ENCODE measurements around the gene PAGE3.

PAGE3 gene
- long read RNA-seq = 0 reads

DNA sequence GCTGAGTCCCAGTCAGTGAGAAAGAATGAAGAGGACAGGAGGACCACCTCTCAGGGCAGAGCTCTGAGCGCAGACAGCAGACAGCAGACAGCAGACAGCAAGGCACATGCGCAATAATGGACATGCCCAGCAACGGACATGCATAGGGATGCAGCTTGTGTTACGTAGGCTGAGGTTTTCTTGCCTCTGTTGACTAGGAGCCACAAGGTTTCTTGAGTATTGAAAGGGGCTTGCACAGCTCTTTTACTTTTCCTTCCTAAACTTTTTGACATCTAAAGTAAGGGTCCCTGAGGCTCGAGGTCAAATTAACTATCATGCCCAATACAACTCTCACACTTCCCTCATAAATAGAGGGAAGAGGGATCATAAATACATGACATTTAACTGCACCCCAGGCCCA lies at the start of gene PAGE3:
PAGE3 (minus strand) TSS at position 101 of the 400 bp plus-strand sequence. CDS start 1,013 bp downstream, outside the sequence.
- Histone ChIP-seq H3K27ac (replicated peaks) (no peak within 1 kb of the TSS), H3K4me3 (replicated peaks; ENCODE audit: insufficient read depth, low read length) (no peak within 1 kb of the TSS), H3K27me3 (ENCODE audit: insufficient read depth, poor library complexity, severe bottlenecking) (no peaks in the 10 kb centered on the region)
- no peak for DNase-seq (ENCODE audit: low read depth in 1 of 2, low spot score in 1 of 2)
- TF ChIP-seq GABPA (IDR thresholded peaks at IDR 0.05; ENCODE audit: low read depth) = no peak
- TF ChIP-seq CTCF (IDR thresholded peaks at IDR 0.05; ENCODE audit: insufficient read depth, low read length) = no peak
- TF ChIP-seq POLR2AphosphoS5 (IDR thresholded peaks at IDR 0.05; ENCODE audit: low read depth) = no peak
- TF ChIP-seq, protein P1, sequence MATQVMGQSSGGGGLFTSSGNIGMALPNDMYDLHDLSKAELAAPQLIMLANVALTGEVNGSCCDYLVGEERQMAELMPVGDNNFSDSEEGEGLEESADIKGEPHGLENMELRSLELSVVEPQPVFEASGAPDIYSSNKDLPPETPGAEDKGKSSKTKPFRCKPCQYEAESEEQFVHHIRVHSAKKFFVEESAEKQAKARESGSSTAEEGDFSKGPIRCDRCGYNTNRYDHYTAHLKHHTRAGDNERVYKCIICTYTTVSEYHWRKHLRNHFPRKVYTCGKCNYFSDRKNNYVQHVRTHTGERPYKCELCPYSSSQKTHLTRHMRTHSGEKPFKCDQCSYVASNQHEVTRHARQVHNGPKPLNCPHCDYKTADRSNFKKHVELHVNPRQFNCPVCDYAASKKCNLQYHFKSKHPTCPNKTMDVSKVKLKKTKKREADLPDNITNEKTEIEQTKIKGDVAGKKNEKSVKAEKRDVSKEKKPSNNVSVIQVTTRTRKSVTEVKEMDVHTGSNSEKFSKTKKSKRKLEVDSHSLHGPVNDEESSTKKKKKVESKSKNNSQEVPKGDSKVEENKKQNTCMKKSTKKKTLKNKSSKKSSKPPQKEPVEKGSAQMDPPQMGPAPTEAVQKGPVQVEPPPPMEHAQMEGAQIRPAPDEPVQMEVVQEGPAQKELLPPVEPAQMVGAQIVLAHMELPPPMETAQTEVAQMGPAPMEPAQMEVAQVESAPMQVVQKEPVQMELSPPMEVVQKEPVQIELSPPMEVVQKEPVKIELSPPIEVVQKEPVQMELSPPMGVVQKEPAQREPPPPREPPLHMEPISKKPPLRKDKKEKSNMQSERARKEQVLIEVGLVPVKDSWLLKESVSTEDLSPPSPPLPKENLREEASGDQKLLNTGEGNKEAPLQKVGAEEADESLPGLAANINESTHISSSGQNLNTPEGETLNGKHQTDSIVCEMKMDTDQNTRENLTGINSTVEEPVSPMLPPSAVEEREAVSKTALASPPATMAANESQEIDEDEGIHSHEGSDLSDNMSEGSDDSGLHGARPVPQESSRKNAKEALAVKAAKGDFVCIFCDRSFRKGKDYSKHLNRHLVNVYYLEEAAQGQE (IDR thresholded peaks at IDR 0.05; ENCODE audit: insufficient replicate concordance, low read depth) = no peak
- no peak for TF ChIP-seq SPI1 (IDR thresholded peaks at IDR 0.05; ENCODE audit: borderline replicate concordance, low read depth)

GRCh38 chrX:55312655-55313054 lies 47.9 kb upstream of the PAGE3 start:
- DNase-seq (ENCODE audit: low read depth in 1 of 2, low spot score in 1 of 2) = no peak
- Histone ChIP-seq H3K27ac (replicated peaks) (no peak overlapping the region), H3K4me3 (replicated peaks; ENCODE audit: insufficient read depth, low read length) (no peak overlapping the region), H3K27me3 (ENCODE audit: insufficient read depth, poor library complexity, severe bottlenecking) (no peaks in the 10 kb centered on the region)
- TF ChIP-seq GABPA (IDR thresholded peaks at IDR 0.05; ENCODE audit: low read depth) (no peak), CTCF (IDR thresholded peaks at IDR 0.05; ENCODE audit: insufficient read depth, low read length) (no peak), POLR2AphosphoS5 (IDR thresholded peaks at IDR 0.05; ENCODE audit: low read depth) (no peak), SPI1 (IDR thresholded peaks at IDR 0.05; ENCODE audit: borderline replicate concordance, low read depth) (no peak)
- TF ChIP-seq, protein P1 (IDR thresholded peaks at IDR 0.05; ENCODE audit: insufficient replicate concordance, low read depth) = no peak

DNA sequence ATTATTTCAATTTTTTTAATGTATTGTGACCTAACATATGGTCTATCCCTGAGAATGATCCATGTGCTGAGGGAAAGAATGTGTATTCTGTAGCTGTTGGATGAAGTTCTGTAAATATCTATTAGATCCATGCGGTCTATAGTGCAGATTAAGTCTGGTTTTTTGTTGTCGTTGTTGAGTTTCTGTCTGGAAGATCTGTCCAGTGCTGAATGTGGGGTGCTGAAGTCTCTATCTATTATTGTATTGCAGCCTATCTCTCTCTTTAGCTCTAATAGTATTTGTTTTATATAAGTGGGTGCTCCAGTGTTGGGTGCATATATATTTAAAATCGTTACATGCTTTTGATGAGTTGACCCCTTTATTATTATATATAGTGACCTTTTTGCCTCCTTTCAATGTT lies 26.2 kb upstream of the PAGE3 start:
- Histone ChIP-seq H3K27ac (replicated peaks) (no peak overlapping the region), H3K27me3 (ENCODE audit: insufficient read depth, poor library complexity, severe bottlenecking) (no peaks in the 10 kb centered on the region), H3K4me3 (replicated peaks; ENCODE audit: insufficient read depth, low read length) (no peak overlapping the region)
- TF ChIP-seq, protein P1 (IDR thresholded peaks at IDR 0.05; ENCODE audit: insufficient replicate concordance, low read depth) = peak; percentile 50
- TF ChIP-seq CTCF (IDR thresholded peaks at IDR 0.05; ENCODE audit: insufficient read depth, low read length) = no peak
- DNase-seq (ENCODE audit: low read depth in 1 of 2, low spot score in 1 of 2) = no peak
